Measurements from ENCODE around the gene MTMR11.
"Not testable (repeated sequence)": the region's sequence is repeated elsewhere in the genome, so short reads cannot be mapped to it uniquely, and the experiment has no call there.

Gene MTMR11

GRCh38 chr1:149903836-149904491 is 32.7 kb downstream of the MTMR11 start:
- DNase-seq (ENCODE audit: low spot score) = no peak
- no peak overlapping the region for H3K27ac Mint-ChIP-seq
- peaks cover 38% of the 10 kb centered on the region for H3K36me3 Mint-ChIP-seq (ENCODE audit: low read depth)
- H3K4me3 Mint-ChIP-seq = no peak overlapping the region
- peaks cover 17% of the 10 kb centered on the region for H3K4me1 Mint-ChIP-seq (ENCODE audit: low read depth)
- H3K9me3 Mint-ChIP-seq = peaks cover 3% of the 10 kb centered on the region
- H3K27me3 Mint-ChIP-seq (ENCODE audit: low read depth) = no peaks in the 10 kb centered on the region

- Mint-ChIP-seq H3K4me3 (peak within 1 kb of the TSS; percentile 83), H3K27ac (peak within 1 kb of the TSS; percentile 87), H3K4me1 (ENCODE audit: low read depth) (peaks cover 20% of the 10 kb centered on the region), H3K27me3 (ENCODE audit: low read depth) (no peaks in the 10 kb centered on the region), H3K9me3 (peaks cover 3% of the 10 kb centered on the region), H3K36me3 (ENCODE audit: low read depth) (peaks cover 17% of the 10 kb centered on the region)
- peak; percentile 84 for DNase-seq (ENCODE audit: low spot score)
These were observed 37.0 kb downstream of the MTMR11 start, which contains the start of gene BOLA1 for GRCh38 chr1:149899460-149900284. BOLA1 (plus strand) TSS chr1:149899568; CDS start chr1:149900060, 492 bp downstream.

GRCh38 chr1:149896575-149896974 is 40.1 kb downstream of the MTMR11 start:
- no peaks in the 10 kb centered on the region for H3K27me3 Mint-ChIP-seq (ENCODE audit: low read depth)
- H3K4me3 Mint-ChIP-seq = no peak overlapping the region
- peaks cover 15% of the 10 kb centered on the region for H3K4me1 Mint-ChIP-seq (ENCODE audit: low read depth)
- H3K36me3 Mint-ChIP-seq (ENCODE audit: low read depth) = peaks cover 5% of the 10 kb centered on the region
- H3K27ac Mint-ChIP-seq = no peak overlapping the region
- H3K9me3 Mint-ChIP-seq = peaks cover 3% of the 10 kb centered on the region
- DNase-seq (ENCODE audit: low spot score) = no peak

GRCh38 chr1:149888999-149889289 is 47.7 kb downstream of the MTMR11 start:
- no peaks in the 10 kb centered on the region for H3K9me3 Mint-ChIP-seq
- H3K4me1 Mint-ChIP-seq (ENCODE audit: low read depth) = peaks cover 6% of the 10 kb centered on the region
- no peaks in the 10 kb centered on the region for H3K36me3 Mint-ChIP-seq (ENCODE audit: low read depth)
- no peaks in the 10 kb centered on the region for H3K27me3 Mint-ChIP-seq (ENCODE audit: low read depth)
- no peak overlapping the region for H3K4me3 Mint-ChIP-seq
- H3K27ac Mint-ChIP-seq = no peak overlapping the region
- DNase-seq (ENCODE audit: low spot score) = no peak

GRCh38 chr1:149888247-149888998 is 48.3 kb downstream of the MTMR11 start:
- no peak overlapping the region for H3K27ac Mint-ChIP-seq
- H3K36me3 Mint-ChIP-seq (ENCODE audit: low read depth) = no peaks in the 10 kb centered on the region
- no peak overlapping the region for H3K4me3 Mint-ChIP-seq
- peaks cover 6% of the 10 kb centered on the region for H3K4me1 Mint-ChIP-seq (ENCODE audit: low read depth)
- no peaks in the 10 kb centered on the region for H3K9me3 Mint-ChIP-seq
- no peaks in the 10 kb centered on the region for H3K27me3 Mint-ChIP-seq (ENCODE audit: low read depth)
- DNase-seq (ENCODE audit: low spot score) = peak; percentile 75

- no peaks in the 10 kb centered on the region for H3K36me3 Mint-ChIP-seq (ENCODE audit: low read depth)
- no peaks in the 10 kb centered on the region for H3K9me3 Mint-ChIP-seq
- H3K27me3 Mint-ChIP-seq (ENCODE audit: low read depth) = no peaks in the 10 kb centered on the region
- H3K4me3 Mint-ChIP-seq = no peak overlapping the region
- H3K27ac Mint-ChIP-seq = no peak overlapping the region
- H3K4me1 Mint-ChIP-seq (ENCODE audit: low read depth) = peaks cover 6% of the 10 kb centered on the region
- peak; percentile 81 for DNase-seq (ENCODE audit: low spot score)
These were observed 49.0 kb downstream of the MTMR11 start for GRCh38 chr1:149887456-149888246.

- DNase-seq (ENCODE audit: low spot score); H3K4me3 Mint-ChIP-seq: not testable (repeated sequence)
These were observed 49.6 kb downstream of the MTMR11 start for GRCh38 chr1:149887196-149887455.

GRCh38 chr1:149886396-149887195 is 50.1 kb downstream of the MTMR11 start:
- Mint-ChIP-seq H3K9me3 (no peaks in the 10 kb centered on the region), H3K27me3 (ENCODE audit: low read depth) (no peaks in the 10 kb centered on the region)

More at GRCh38 chr1:149887196-149887455, 49.6 kb downstream of the MTMR11 start:
- not testable (repeated sequence) for H3K27ac Mint-ChIP-seq; H3K36me3 Mint-ChIP-seq (ENCODE audit: low read depth); H3K9me3 Mint-ChIP-seq; H3K27me3 Mint-ChIP-seq (ENCODE audit: low read depth)
- H3K4me1 Mint-ChIP-seq (ENCODE audit: low read depth) = peaks cover 10% of the 10 kb centered on the region

GRCh38 chr1:149886121-149886395 is 50.6 kb downstream of the MTMR11 start:
- not testable (repeated sequence) for DNase-seq (ENCODE audit: low spot score); H3K27ac Mint-ChIP-seq; H3K36me3 Mint-ChIP-seq (ENCODE audit: low read depth); H3K9me3 Mint-ChIP-seq; H3K27me3 Mint-ChIP-seq (ENCODE audit: low read depth); H3K4me3 Mint-ChIP-seq
- peaks cover 15% of the 10 kb centered on the region for H3K4me1 Mint-ChIP-seq (ENCODE audit: low read depth)

More at GRCh38 chr1:149886396-149887195, 50.1 kb downstream of the MTMR11 start:
- Mint-ChIP-seq H3K4me1 (ENCODE audit: low read depth) (peaks cover 13% of the 10 kb centered on the region), H3K27ac (no peak overlapping the region), H3K4me3 (no peak overlapping the region), H3K36me3 (ENCODE audit: low read depth) (peaks cover 1% of the 10 kb centered on the region)
- peak; percentile 89 for DNase-seq (ENCODE audit: low spot score)

- Mint-ChIP-seq H3K4me3 (no peak overlapping the region), H3K27me3 (ENCODE audit: low read depth) (no peaks in the 10 kb centered on the region), H3K36me3 (ENCODE audit: low read depth) (peaks cover 2% of the 10 kb centered on the region), H3K9me3 (no peaks in the 10 kb centered on the region), H3K4me1 (ENCODE audit: low read depth) (peaks cover 15% of the 10 kb centered on the region), H3K27ac (no peak overlapping the region)
- peak; percentile 73 for DNase-seq (ENCODE audit: low spot score)
These were observed 51.1 kb downstream of the MTMR11 start for GRCh38 chr1:149885339-149886120.

GRCh38 chr1:149884433-149885338 is 52.0 kb downstream of the MTMR11 start:
- Mint-ChIP-seq H3K9me3 (no peaks in the 10 kb centered on the region), H3K4me3 (no peak overlapping the region), H3K36me3 (ENCODE audit: low read depth) (peaks cover 2% of the 10 kb centered on the region), H3K27ac (no peak overlapping the region), H3K4me1 (ENCODE audit: low read depth) (peaks cover 17% of the 10 kb centered on the region), H3K27me3 (ENCODE audit: low read depth) (no peaks in the 10 kb centered on the region)
- DNase-seq (ENCODE audit: low spot score) = peak; percentile 34

All from T-helper 2 cell treated with Interferon-gamma antibody and Interleukin-4, amounts not matched to agents 5 μg/mL and 100 μg/mL, for 36 hours (primary cell).